Retinal pigment epithelial cell (primary cell): Measurements from ENCODE around the gene LY6G5B.
A peak's percentile ranks its signal among the peaks of the same experiment; 100 is the strongest.

Source experiments
- DNase-seq: peaks from one replicate; pipeline ENCODE4 v3.0.0-alpha.2; 2010; ENCODE audit warnings: low read depth
- H3K4me3 ChIP-seq: 2 replicates; pipeline ENCODE4 v1.5.1; 2011; ENCODE audit warnings: mild to moderate bottlenecking, low read length, control low read depth, moderate library complexity
- TF ChIP-seq, protein P1 (sequence below): conservative IDR thresholded peaks from 2 replicates; pipeline ENCODE4 v1.5.1; 2011; ENCODE audit warnings: low read depth, low read length, control low read depth, inconsistent platforms

LY6G5B gene

DNA sequence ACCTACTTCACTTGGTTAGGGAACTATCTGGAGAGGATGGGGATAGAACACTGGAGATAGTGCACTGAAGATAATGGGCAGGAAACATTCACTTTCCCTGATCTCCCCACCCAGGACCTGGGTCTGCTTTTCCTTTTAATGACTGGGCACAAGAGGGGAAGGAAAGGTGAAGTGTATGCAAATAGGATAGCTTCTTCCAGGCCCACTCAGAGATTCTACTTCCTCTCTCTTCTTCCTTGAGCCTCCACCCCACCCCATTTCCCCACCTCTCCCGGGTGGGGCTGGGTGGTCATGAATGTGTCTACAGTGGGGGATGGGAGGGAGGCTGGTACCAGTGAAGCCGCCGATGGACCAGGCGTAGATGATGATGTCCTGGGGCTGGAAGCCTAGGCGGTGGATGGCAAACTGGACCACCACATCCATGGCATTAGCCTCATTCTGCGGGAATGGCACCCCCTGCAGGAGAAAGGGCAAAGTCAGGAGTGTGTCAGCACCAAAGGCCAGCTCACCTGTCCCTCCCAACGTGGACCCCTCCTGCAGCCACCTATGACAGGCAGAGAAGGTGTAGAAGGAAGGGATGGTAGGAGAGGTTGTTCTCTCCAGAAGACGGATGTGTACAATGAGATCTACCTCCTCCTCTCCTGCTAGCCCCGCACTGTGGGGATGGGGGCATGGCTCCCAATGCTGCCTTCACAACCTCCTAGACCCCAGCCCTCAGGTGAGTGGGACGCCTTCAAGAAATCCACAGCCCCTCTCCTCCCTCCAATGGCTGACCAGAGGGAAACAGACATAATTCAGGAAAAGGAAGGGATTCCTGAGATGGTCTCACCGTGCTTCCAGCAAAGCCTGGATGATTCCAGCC is 19.7 kb downstream of the LY6G5B start:
- TF ChIP-seq, protein P1, sequence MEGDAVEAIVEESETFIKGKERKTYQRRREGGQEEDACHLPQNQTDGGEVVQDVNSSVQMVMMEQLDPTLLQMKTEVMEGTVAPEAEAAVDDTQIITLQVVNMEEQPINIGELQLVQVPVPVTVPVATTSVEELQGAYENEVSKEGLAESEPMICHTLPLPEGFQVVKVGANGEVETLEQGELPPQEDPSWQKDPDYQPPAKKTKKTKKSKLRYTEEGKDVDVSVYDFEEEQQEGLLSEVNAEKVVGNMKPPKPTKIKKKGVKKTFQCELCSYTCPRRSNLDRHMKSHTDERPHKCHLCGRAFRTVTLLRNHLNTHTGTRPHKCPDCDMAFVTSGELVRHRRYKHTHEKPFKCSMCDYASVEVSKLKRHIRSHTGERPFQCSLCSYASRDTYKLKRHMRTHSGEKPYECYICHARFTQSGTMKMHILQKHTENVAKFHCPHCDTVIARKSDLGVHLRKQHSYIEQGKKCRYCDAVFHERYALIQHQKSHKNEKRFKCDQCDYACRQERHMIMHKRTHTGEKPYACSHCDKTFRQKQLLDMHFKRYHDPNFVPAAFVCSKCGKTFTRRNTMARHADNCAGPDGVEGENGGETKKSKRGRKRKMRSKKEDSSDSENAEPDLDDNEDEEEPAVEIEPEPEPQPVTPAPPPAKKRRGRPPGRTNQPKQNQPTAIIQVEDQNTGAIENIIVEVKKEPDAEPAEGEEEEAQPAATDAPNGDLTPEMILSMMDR, result peak; percentile 55
- H3K4me3 ChIP-seq, result no peak overlapping the region
- DNase-seq, result no peak

DNA sequence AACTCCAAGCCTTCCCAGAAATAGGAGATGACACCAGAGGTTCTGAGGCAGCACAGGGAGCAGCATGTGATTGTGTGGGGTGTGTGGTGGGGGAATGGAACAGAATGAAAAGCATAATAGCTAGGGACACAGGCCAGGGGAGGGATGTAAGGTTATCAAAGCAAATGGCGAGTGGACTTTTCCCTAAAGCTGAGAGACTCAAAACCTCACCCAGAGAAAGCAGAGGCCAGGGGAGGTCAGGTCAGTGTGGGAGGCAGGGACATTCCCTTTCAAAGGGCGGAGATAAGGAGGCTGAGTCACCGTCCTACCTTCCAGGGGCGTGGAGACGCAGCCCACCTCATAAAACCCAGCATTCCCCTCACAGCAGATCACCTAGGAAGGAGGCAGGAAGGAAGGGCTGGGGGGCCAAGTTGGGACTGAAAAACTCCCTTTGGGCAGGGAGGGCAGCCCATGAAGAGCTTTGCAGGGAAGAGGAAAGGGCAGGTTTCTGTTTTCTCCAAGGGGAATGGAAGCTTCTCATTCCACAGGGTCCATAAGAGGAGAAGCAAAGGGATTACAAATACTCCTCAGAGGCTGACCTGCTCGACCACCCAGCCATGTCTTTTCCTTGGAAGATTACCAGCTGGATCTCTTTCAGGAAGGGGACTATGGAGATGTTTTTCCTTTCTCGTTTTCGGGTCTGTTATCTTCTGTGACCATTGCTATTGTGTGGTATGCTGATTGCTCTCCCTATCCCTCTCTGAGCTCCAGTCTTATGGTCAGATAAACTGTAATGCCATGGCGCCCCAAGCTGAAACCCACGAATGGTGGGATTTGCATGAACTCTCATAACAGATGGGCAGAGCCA is 20.7 kb downstream of the LY6G5B start:
- DNase-seq, result peak; percentile 34
- H3K4me3 ChIP-seq, result no peak overlapping the region
- TF ChIP-seq, protein P1, result no peak

DNA sequence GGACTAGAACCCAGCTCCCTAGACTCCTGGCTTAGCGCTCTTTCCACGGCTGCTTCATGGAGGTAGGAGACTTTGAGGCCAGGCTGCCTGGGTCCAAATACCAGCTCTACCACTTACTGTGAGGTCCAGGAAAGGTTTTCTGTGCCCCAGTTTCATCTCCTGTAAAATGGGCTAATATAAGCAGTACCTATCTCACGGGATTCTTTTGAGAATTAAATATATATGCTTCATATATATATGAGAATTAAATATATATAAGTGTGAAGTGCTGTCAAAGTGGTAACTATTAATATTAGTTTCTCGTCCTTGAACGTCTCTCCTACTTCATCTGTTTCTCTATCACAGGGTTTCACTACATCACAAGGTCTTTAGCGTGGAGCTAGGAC is 21.3 kb downstream of the LY6G5B start:
- DNase-seq, result no peak
- TF ChIP-seq, protein P1, result no peak
- no peak overlapping the region for H3K4me3 ChIP-seq

DNA sequence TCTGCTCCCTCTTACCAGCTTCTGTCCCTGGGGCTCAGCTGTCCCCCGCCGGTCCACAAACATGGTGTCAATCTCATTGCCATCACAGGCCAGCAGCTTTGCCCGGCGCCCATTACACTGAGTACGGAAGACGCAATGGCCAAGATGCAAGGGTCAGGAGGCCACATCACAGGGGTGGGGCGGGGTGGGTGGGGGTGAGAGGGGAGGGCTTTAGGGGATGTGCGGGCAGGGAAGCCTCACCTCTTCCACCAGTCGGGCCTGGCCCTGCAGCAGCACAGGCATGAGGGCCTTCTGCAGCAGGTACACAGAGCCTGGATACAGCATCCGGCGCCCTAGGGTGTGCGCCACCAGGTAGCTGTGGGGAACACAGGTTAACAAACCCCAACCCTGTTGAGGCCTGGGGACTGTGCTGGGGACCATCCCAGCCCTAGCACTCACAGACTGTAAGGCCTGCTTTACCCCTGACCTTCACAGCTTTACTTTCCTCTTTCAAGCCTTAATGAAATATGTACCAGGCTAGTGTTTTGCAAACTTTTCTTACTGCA is 21.9 kb downstream of the LY6G5B start:
- no peak for DNase-seq
- H3K4me3 ChIP-seq, result no peak overlapping the region
- TF ChIP-seq, protein P1, result no peak

DNA sequence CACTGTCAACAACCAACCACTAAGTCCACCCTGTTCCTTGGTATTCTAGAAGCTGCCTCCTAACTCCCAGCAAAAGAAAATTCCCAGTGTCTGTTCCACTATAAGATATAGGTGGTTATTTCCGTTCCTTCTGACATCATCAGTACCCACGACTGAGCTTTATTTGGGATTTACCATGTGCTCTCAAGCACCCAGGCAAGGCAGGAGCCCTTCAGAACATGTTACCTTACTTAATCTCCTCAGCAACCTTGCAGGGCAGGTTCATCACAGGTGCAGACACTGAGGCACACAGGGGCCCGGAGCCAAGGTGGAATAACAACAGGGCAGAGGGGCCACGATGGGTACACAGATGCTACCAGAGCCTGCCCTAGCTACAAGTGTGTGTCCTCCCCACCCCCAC is 22.6 kb downstream of the LY6G5B start:
- no peak for DNase-seq
- TF ChIP-seq, protein P1, result no peak

DNA sequence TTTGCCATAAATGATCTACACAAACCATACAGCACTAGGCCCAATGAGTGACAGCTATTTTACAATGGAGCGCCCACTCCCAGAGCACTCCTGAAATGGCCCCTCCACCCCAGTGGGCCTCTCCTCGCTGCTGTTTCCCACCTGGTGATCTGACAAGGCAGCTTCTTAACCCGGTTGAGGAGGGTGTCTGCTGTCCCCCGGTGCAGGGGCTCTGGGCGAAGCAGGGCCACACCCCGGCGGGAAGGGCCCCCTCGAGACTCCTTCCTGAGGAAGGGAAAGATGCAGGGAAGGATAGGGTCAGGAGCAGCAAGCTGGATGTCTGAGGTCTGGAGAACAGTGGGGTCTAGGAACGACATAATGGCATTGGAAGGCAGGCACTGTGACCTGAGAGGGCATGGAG is 23.1 kb downstream of the LY6G5B start:
- H3K4me3 ChIP-seq, result no peak overlapping the region
- TF ChIP-seq, protein P1, result no peak
- no peak for DNase-seq

More for the DNA sequence above, 22.6 kb downstream of the LY6G5B start:
- no peak overlapping the region for H3K4me3 ChIP-seq
